ENCODE data around the gene CCDC74A.
A peak's percentile ranks its signal among the peaks of the same experiment; 100 is the strongest.
"Not testable (repeated sequence)": the region's sequence is repeated elsewhere in the genome, so short reads cannot be mapped to it uniquely, and the experiment has no call there.

Gene CCDC74A

DNA sequence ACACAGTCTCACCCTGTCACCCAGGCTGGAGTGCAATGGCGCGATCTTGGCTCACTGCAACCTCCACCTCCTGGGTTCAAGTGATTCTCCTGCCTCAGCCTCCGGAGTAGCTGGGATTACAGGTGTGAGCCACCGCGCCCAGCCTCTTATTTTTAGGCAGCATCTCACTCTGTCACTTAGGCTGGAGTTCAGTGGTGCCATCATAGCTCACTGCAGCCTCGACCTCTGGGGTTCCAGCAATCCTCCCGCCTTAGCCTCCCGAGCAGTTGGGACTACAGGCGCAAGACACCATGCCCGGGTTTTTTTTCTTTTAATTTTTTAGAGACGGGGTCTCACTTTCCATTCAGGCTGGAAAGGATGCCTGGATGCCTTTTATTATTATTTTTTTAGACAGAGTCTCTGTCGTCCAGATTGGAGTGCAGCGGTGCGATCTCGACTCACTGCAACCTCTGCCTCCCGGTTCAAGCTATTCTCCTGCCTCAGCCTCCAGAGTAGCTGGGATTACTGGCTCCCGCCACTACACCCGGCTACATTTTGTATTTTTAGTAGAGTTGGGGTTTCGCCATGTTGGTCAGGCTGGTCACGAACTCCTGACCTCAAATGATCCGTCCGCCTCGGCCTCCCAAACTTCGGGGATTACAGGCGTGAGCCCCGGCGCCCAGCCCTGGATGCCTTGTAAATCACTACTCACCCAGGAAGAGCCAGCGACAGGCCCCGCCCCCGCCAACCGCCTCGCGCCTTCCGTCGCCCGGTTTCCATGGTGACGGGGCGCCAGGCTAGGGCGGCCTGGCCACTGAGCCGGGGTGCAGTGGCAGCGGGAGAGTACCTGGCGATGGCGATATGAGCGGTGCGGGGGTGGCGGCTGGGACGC, at the start of gene CCDC74A:
CCDC74A (plus strand) TSS at position 758 of the 871 bp plus-strand sequence; CDS start at position 841, 83 bp downstream.
- peak within 1 kb of the TSS; percentile 46 for H3K4me3 ChIP-seq (ENCODE audit: low read length)
- not testable (repeated sequence) for H2AFZ ChIP-seq (ENCODE audit: low read depth, low read length); H3K4me1 ChIP-seq (ENCODE audit: insufficient read depth, low read length); H3K9me3 ChIP-seq (ENCODE audit: low read length); H3K27me3 ChIP-seq (ENCODE audit: insufficient read depth, low read length); H3K36me3 ChIP-seq (ENCODE audit: insufficient read depth, low read length)

DNA sequence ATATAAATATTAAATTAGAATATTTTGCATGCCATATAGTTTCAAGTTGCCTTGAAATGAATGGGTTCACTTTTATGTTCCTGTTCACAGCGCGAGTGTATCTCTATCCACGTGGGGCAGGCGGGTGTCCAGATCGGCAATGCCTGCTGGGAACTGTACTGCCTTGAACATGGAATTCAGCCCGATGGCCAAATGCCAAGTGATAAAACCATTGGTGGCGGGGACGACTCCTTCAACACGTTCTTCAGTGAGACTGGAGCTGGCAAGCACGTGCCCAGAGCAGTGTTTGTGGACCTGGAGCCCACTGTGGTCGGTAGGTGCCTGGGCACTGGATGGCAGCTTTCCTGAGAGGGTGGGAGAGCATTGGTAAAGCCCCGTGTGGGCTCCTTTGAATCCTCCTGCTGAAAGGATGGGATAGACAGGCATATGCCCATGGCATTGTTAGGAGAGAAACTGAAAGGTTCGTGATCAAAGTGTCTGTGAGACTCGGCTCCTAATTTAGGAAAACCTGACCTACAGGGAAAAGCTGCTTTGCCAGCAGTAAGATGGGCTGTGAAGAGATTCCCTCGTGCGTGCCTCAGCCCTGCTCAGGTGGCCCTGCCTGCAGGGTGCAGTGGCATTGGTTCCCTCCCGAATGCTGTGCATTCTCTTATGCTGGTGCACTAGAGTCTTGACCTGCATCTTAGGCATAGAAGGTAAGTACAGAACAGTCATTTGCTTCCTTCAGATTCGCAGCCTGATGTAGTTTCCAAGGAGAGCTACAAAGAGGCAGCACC, 49.4 kb upstream of the CCDC74A start:
- not testable (repeated sequence) for H3K4me3 ChIP-seq (ENCODE audit: low read length); H3K4me1 ChIP-seq (ENCODE audit: insufficient read depth, low read length); H3K9me3 ChIP-seq (ENCODE audit: low read length); H2AFZ ChIP-seq (ENCODE audit: low read depth, low read length); H3K27me3 ChIP-seq (ENCODE audit: insufficient read depth, low read length); H3K36me3 ChIP-seq (ENCODE audit: insufficient read depth, low read length)

DNA sequence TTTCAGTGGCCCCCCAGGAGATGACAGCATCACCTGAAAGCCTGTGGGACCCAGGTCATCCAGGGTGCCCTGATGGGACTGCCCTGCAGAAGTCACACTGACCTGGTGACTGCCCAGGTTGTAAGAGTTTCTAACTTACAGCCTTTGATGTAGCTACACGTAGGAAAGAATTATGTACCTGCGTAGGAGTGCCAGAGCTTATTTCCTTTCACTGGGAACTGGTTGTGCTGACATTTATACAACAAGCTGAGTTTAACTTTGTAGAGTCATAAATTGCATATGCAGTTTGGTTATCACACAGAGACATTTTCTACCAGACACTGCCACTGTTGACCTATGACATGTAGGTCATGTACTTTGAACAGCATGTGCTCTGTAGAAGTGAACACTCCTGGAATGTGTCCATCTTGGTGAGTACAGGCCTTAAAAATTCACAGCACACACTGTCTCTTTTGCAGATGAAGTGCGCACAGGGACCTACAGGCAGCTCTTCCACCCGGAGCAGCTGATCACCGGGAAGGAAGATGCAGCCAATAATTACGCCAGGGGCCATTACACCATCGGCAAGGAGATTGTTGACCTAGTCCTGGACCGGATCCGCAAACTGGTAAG, 48.7 kb upstream of the CCDC74A start:
- H3K9me3 ChIP-seq (ENCODE audit: low read length); H3K4me3 ChIP-seq (ENCODE audit: low read length); H3K36me3 ChIP-seq (ENCODE audit: insufficient read depth, low read length); H2AFZ ChIP-seq (ENCODE audit: low read depth, low read length); H3K4me1 ChIP-seq (ENCODE audit: insufficient read depth, low read length); H3K27me3 ChIP-seq (ENCODE audit: insufficient read depth, low read length): not testable (repeated sequence)

DNA sequence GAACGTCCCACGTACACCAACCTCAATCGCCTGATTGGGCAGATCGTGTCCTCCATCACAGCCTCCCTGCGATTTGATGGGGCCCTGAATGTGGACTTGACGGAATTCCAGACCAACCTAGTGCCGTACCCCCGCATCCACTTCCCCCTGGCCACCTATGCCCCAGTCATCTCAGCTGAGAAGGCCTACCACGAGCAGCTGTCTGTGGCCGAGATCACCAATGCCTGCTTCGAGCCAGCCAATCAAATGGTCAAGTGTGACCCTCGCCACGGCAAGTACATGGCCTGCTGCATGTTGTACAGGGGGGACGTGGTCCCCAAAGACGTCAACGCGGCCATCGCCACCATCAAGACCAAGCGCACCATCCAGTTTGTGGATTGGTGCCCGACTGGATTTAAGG, 47.3 kb upstream of the CCDC74A start:
- not testable (repeated sequence) for H3K36me3 ChIP-seq (ENCODE audit: insufficient read depth, low read length); H3K27me3 ChIP-seq (ENCODE audit: insufficient read depth, low read length); H3K9me3 ChIP-seq (ENCODE audit: low read length); H2AFZ ChIP-seq (ENCODE audit: low read depth, low read length); H3K4me1 ChIP-seq (ENCODE audit: insufficient read depth, low read length); H3K4me3 ChIP-seq (ENCODE audit: low read length)

DNA sequence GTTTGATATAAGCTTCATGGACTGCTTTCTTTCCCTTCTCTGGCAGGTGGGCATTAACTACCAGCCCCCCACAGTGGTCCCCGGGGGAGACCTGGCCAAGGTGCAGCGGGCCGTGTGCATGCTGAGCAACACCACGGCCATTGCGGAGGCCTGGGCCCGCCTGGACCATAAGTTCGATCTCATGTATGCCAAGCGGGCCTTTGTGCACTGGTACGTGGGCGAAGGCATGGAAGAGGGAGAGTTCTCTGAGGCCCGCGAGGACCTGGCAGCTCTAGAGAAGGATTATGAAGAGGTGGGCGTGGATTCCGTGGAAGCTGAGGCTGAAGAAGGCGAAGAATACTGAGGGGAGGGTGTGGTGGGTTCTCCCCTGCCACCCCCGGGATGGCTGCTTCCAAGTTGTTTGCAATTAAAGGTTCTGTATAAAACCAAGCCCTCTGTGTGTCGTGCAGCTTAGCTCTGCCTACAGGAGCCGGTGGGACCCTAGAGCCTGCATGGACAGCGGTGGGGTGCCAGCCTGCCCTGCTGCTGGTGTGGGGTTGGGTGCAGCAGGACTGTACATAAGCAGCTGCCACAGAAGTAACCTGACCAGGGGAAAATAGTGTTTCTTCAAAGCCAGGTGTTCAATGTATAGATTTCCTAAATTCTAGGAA, 45.1 kb upstream of the CCDC74A start:
- not testable (repeated sequence) for H3K9me3 ChIP-seq (ENCODE audit: low read length); H3K36me3 ChIP-seq (ENCODE audit: insufficient read depth, low read length); H3K27me3 ChIP-seq (ENCODE audit: insufficient read depth, low read length); H3K4me1 ChIP-seq (ENCODE audit: insufficient read depth, low read length); H2AFZ ChIP-seq (ENCODE audit: low read depth, low read length); H3K4me3 ChIP-seq (ENCODE audit: low read length)

DNA sequence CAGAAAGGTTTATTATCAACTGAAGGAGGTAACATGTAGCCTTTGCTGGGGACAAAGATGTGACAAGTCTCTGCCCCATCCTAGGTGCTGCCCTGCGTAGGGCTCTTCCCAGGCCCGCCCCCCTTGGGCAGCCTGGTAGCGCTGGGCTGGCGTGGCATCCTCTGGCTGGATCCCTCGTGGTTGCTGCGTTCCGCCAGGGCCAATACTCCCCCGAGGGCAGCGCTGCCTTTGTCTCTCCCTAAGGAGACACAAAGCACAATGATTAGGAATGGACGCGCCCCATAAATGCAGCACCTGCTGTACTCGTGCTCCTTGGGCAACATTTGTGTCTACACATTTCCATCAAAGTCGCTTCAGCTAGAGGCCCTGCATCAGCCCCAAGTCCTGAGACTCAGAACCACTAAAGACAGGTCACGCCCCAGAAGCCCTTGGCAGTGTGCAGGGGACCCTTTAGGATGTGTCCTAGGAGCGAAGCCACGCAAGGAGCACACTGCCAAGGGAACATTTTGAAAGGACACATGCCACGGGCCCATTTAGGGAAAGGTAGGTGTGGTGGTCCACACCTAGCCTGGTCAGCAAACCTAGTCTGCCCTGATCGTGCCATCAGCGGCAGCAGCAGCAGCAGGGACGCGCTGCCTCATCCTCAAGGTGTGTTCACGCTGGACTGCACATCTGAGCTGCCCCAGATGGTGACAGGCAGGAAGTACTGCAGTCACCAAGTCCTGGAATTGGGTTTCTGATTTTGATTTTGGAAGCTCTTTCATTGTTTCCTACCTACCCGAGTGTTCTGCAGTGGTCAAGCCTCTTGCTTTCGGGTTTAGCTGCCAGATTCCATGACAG, 43.5 kb upstream of the CCDC74A start:
- not testable (repeated sequence) for H3K27me3 ChIP-seq (ENCODE audit: insufficient read depth, low read length); H3K36me3 ChIP-seq (ENCODE audit: insufficient read depth, low read length)

DNA sequence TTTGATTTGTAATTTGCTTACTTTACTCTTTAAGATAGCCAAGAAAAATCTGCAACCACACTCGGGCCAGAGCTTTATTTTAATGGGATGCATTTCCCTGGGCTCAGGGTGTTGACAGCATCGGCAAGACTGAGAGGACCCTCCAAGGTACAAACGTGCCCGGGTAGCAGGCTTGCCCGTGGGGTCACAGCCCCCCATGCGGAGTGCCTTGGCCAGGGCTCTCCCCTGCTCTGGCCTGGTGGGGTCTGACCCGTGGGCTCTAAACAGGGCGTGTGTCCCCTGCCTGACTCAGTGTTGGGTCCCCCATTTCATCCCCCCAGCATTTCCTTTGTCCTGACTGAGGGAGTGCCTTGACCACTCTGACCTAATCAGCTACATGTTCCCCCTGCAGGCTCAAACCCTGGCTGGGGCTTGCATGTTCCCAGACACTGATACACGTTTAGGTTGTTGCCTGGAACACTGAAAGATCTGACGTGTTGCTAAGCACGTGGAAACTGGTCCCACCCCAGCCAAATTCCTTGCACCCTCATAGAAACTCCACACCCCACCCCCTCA, 42.7 kb upstream of the CCDC74A start:
- not testable (repeated sequence) for H3K4me3 ChIP-seq (ENCODE audit: low read length); H3K4me1 ChIP-seq (ENCODE audit: insufficient read depth, low read length); H2AFZ ChIP-seq (ENCODE audit: low read depth, low read length); H3K36me3 ChIP-seq (ENCODE audit: insufficient read depth, low read length); H3K9me3 ChIP-seq (ENCODE audit: low read length); H3K27me3 ChIP-seq (ENCODE audit: insufficient read depth, low read length)

More for the DNA sequence above, 43.5 kb upstream of the CCDC74A start:
- H3K4me3 ChIP-seq (ENCODE audit: low read length); H2AFZ ChIP-seq (ENCODE audit: low read depth, low read length); H3K9me3 ChIP-seq (ENCODE audit: low read length); H3K4me1 ChIP-seq (ENCODE audit: insufficient read depth, low read length): not testable (repeated sequence)

DNA sequence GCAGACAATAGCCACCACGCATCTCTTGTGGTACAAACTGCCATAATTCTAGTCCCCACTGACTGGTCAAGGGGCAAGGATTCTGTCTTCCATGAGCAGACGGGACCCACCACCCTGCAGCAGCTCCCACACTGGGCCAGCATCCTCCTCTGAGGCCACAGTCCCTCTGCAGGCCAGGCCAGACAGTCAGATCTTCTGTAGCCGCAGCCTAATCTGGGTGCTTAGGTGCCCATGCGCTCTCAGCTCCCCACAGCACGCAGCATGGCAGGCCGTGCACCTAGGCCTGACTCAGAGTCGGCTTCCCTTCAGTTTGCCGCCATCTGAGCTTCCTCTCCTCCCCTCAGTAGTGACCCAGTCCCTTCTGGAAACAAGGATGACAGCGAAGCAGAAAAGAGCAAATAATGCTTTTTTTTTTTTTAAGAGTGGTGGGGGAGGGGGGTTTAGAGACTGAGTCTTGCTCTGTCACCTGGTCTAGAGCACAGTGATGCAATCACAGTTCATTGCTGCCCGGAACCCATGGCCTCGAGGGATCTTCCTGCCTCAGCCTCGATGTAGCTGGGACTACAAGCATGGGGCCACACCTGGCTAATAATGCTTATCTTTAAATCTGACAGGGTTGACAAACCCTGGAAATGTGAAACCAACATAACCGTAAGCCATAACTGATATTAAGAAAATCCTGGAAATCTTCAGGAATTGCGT, 41.3 kb upstream of the CCDC74A start:
- H3K4me3 ChIP-seq (ENCODE audit: low read length); H3K36me3 ChIP-seq (ENCODE audit: insufficient read depth, low read length): not testable (repeated sequence)

DNA sequence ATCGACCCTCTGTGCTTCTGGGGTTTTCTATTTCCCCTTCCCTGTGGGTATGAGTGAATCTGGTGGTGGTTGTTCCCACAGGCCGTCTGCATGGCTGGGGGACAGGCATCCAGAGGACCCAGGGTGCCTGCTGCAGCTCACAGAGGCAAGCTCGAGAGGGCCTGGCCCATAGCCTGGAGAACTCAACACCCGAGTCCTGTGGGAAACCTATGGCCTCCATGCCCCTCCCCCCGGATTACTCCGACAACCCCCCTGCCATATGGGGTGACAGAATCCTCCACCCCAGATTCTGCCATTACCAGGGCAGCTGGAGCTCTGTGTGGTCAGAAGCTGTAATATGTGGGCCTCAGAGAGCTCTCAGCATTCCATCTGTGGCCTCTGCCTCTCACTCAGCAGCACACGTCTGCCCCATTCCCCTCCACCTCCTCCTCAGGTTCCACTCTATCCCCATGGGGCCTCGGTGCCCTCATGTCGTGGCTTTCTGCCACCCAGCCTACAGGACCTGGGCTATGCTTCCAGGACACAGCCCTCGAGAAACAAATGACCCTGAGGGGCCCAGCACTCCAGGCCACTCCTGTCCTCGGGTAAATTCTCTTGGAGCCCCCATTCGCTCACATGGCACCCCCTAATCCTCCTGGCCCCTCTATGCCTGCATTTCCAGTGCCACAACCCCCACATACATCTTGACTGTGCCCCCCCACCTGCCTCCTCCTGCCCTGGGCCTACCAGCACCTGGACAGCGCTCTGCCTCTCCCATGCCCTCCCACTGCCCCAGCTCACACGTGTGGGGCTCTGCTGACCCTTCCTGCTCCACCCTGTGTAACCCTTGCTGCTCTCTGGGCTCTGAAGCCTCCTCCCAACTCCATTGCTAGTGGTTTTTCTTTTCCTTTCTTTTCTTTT, 39.1 kb upstream of the CCDC74A start:
- Histone ChIP-seq H2AFZ (ENCODE audit: low read depth, low read length) (no peak overlapping the region), H3K4me1 (ENCODE audit: insufficient read depth, low read length) (peaks cover 13% of the 10 kb centered on the region), H3K27me3 (ENCODE audit: insufficient read depth, low read length) (no peaks in the 10 kb centered on the region), H3K9me3 (ENCODE audit: low read length) (no peaks in the 10 kb centered on the region), H3K36me3 (ENCODE audit: insufficient read depth, low read length) (peaks cover 4% of the 10 kb centered on the region), H3K4me3 (ENCODE audit: low read length) (no peak overlapping the region)

More for the DNA sequence above, 41.3 kb upstream of the CCDC74A start:
- not testable (repeated sequence) for H3K27me3 ChIP-seq (ENCODE audit: insufficient read depth, low read length); H3K9me3 ChIP-seq (ENCODE audit: low read length); H2AFZ ChIP-seq (ENCODE audit: low read depth, low read length)
- H3K4me1 ChIP-seq (ENCODE audit: insufficient read depth, low read length), result peaks cover 12% of the 10 kb centered on the region

DNA sequence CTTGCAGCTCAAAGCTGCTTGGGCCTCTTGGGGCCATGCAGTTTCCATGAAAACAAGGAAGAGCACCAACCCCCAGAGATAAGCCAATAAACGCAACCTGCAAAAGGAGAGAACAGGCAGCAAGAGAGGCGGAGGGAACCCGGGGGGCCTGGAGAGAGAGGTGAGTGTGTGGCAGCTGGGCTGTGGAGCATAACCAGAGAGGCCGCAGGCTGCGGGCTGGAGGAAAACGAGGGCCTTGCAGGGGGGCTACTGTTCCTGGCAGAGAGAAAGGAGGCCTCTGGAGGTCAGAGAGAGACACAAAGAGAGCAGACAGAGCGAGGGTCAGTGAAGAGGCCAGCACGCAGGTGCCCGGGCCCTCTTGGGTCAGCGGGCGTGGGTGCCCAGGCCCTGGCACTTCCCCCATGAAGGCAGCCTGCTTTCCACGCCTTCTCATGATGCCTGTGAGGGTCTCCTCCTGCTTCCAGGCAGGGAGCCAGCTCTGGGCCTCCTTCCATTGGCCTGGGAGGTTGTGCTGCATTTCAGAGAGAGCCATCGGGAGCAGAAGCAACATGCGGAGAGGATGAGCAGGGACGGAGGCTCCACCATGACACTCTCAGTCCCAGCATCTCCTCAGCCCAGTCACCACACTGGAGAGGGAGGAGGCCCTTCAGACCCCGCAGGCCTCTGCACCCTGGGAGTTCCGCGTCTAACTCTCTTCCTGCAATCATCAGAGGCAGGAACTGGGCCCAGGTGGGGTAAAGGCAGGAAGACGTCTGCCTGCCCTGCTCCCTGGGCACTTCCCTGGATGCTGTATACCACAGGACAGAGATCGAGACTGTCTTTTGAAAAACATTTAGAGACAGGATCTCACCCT, 36.8 kb upstream of the CCDC74A start:
- not testable (repeated sequence) for H3K9me3 ChIP-seq (ENCODE audit: low read length); H3K36me3 ChIP-seq (ENCODE audit: insufficient read depth, low read length); H2AFZ ChIP-seq (ENCODE audit: low read depth, low read length); H3K27me3 ChIP-seq (ENCODE audit: insufficient read depth, low read length)
- peaks cover 21% of the 10 kb centered on the region for H3K4me1 ChIP-seq (ENCODE audit: insufficient read depth, low read length)
- peak overlapping the region; percentile 52 for H3K4me3 ChIP-seq (ENCODE audit: low read length)

Data from neuron (in vitro differentiated cells).